Upper lobe of left lung (tissue), 4 donors: ENCODE results near the gene NEURL1.

Source experiments
- EP300 ChIP-seq, 4 donors: sonication (generic); formaldehyde crosslinking; IDR thresholded peaks; one replicate each; pipeline ENCODE4 v1.5.1; 2017; ENCODE audit warnings: antibody characterized with exemption in 4 of 4, control low read depth in 2 of 4
- POLR2A ChIP-seq, 4 donors: fragments of 450-650 bp; IDR thresholded peaks; one replicate each; pipeline ENCODE4 v1.5.1; 2016 to 2017; ENCODE audit warnings: antibody characterized with exemption in 4 of 4, mild to moderate bottlenecking in 2 of 4
- TF ChIP-seq, protein P1 (sequence below), 6 experiments: fragments of 450-650 bp in 4 of 6; fragments of 200-600 bp in 2 of 6; sonication (generic) in 2 of 6; IDR thresholded peaks; one replicate each; pipeline ENCODE4 v1.5.1; 2016 to 2019; ENCODE audit warnings: antibody characterized with exemption in 6 of 6

DNA sequence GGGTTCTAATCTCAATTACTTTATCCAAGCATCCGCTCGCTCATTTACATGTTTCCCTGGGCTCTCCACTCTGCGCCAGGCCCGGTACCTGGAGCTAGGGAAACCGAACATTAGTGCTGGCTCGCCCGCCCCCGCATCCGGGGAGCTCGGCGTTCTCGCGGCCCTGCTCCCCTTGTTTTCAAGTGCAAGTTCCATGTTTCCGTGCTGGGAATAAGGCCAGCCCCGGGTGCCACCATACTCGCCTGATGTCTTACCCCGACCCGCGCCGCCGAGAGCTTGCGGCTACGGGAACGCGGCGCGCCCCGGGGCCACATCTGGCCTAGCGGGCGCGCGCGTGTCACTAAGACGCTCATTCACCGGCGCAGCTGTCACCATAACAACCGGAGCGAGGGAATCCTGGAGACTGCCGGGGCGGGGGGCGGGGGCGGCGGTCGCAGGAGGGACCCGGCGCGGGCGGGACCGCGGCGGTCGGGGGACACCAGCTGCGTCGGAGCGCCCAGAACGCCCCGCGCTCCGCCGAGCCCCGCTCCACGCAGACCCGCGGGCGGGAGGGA, at the start of gene NEURL1:
- TF ChIP-seq EP300 (IDR thresholded peaks at IDR 0.05), result no peak
- TF ChIP-seq, protein P1, sequence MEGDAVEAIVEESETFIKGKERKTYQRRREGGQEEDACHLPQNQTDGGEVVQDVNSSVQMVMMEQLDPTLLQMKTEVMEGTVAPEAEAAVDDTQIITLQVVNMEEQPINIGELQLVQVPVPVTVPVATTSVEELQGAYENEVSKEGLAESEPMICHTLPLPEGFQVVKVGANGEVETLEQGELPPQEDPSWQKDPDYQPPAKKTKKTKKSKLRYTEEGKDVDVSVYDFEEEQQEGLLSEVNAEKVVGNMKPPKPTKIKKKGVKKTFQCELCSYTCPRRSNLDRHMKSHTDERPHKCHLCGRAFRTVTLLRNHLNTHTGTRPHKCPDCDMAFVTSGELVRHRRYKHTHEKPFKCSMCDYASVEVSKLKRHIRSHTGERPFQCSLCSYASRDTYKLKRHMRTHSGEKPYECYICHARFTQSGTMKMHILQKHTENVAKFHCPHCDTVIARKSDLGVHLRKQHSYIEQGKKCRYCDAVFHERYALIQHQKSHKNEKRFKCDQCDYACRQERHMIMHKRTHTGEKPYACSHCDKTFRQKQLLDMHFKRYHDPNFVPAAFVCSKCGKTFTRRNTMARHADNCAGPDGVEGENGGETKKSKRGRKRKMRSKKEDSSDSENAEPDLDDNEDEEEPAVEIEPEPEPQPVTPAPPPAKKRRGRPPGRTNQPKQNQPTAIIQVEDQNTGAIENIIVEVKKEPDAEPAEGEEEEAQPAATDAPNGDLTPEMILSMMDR (IDR thresholded peaks at IDR 0.05), result no peak
- TF ChIP-seq POLR2A (IDR thresholded peaks at IDR 0.05), result no peak
